Measurements from ENCODE around the gene SLC1A4. TPM values are rescaled to one million over a fixed set of nuclear protein-coding genes. Genes with fewer than 3 reads are reported as not detected.

The SLC1A4 gene
- total RNA-seq, 2 donors from 2014 or later, result 24.2 to 33.8 TPM

- no peak for ATAC-seq (ENCODE audit: insufficient number of reproducible peaks, low FRiP score, low read depth)
Observed at GRCh38 chr2:64982932-64983331, 6.3 kb upstream of the SLC1A4 start.

GRCh38 chr2:64985447-64985846 lies 3.8 kb upstream of the SLC1A4 start:
- no peak for TF ChIP-seq CTCF (IDR thresholded peaks at IDR 0.05)
- Histone ChIP-seq H3K36me3 (no peaks in the 10 kb centered on the region), H3K27me3 (replicated peaks; ENCODE audit: insufficient read depth) (no peaks in the 10 kb centered on the region), H3K4me1 (ENCODE audit: control insufficient read depth in 1 of 2, low read depth in 2 of 2) (peaks cover 0 to 11% of the 10 kb centered on the region in 2 donors), H3K27ac (no peak overlapping the region), H3K4me3 (no peak overlapping the region), H3K9me3 (no peaks in the 10 kb centered on the region)
- ATAC-seq (ENCODE audit: insufficient number of reproducible peaks, low FRiP score, low read depth) (no peak), DNase-seq (ENCODE audit: low spot score) (no peak)

More at GRCh38 chr2:64982932-64983331, 6.3 kb upstream of the SLC1A4 start:
- no peaks in the 10 kb centered on the region for H3K9me3 ChIP-seq
- peaks cover 0 to 6% of the 10 kb centered on the region in 2 donors for H3K4me1 ChIP-seq (ENCODE audit: control insufficient read depth in 1 of 2, low read depth in 2 of 2)
- H3K27me3 ChIP-seq (replicated peaks; ENCODE audit: insufficient read depth), result no peaks in the 10 kb centered on the region
- no peak for DNase-seq (ENCODE audit: low spot score)
- no peak for TF ChIP-seq CTCF (IDR thresholded peaks at IDR 0.05)
- H3K36me3 ChIP-seq, result no peaks in the 10 kb centered on the region
- no peak overlapping the region for H3K27ac ChIP-seq
- no peak overlapping the region for H3K4me3 ChIP-seq

GRCh38 chr2:64987001-64987955 lies 1.9 kb upstream of the SLC1A4 start:
- Histone ChIP-seq H3K27ac (peak overlapping the region in 1 of 2 donors; percentile 95), H3K4me1 (ENCODE audit: control insufficient read depth in 1 of 2, low read depth in 2 of 2) (peaks cover 6 to 28% of the 10 kb centered on the region in 2 donors), H3K9me3 (no peaks in the 10 kb centered on the region), H3K4me3 (peak overlapping the region; percentile 100), H3K27me3 (replicated peaks; ENCODE audit: insufficient read depth) (no peaks in the 10 kb centered on the region), H3K36me3 (no peaks in the 10 kb centered on the region)
- DNase-seq (ENCODE audit: low spot score) (no peak), ATAC-seq (ENCODE audit: insufficient number of reproducible peaks, low FRiP score, low read depth) (no peak)
- TF ChIP-seq CTCF (IDR thresholded peaks at IDR 0.05), result no peak

- Histone ChIP-seq H3K36me3 (no peaks in the 10 kb centered on the region), H3K4me3 (peak overlapping the region; percentile 100), H3K4me1 (ENCODE audit: control insufficient read depth in 1 of 2, low read depth in 2 of 2) (peaks cover 6 to 35% of the 10 kb centered on the region in 2 donors), H3K27ac (peak overlapping the region; percentile 93 to 95), H3K27me3 (replicated peaks; ENCODE audit: insufficient read depth) (no peaks in the 10 kb centered on the region), H3K9me3 (no peaks in the 10 kb centered on the region)
- DNase-seq (ENCODE audit: low spot score) (no peak), ATAC-seq (ENCODE audit: insufficient number of reproducible peaks, low FRiP score, low read depth) (no peak)
- no peak for TF ChIP-seq CTCF (IDR thresholded peaks at IDR 0.05)
Observed at GRCh38 chr2:64987956-64988419, 1.2 kb upstream of the SLC1A4 start.

GRCh38 chr2:64988420-64989125 lies 626 bp upstream of the SLC1A4 start:
- peak; percentile 64 for TF ChIP-seq CTCF (IDR thresholded peaks at IDR 0.05)
- Histone ChIP-seq H3K36me3 (no peaks in the 10 kb centered on the region), H3K9me3 (no peaks in the 10 kb centered on the region), H3K4me1 (ENCODE audit: control insufficient read depth in 1 of 2, low read depth in 2 of 2) (peaks cover 6 to 36% of the 10 kb centered on the region in 2 donors), H3K27ac (peak overlapping the region; percentile 93 to 95), H3K4me3 (peak overlapping the region; percentile 100), H3K27me3 (replicated peaks; ENCODE audit: insufficient read depth) (no peaks in the 10 kb centered on the region)
- DNase-seq (ENCODE audit: low spot score) (no peak), ATAC-seq (ENCODE audit: insufficient number of reproducible peaks, low FRiP score, low read depth) (peak; percentile 56)
